22Rv1 (cell line): ENCODE results near the gene JAGN1.

Source experiments
- CTCF ChIP-seq: fragments of 450-650 bp; IDR thresholded peaks from 2 replicates; pipeline ENCODE4 v1.5.1; 2017; ENCODE audit warnings: mild to moderate bottlenecking
- ZFX ChIP-seq: fragments of 450-650 bp; IDR thresholded peaks from 2 replicates; pipeline ENCODE4 v1.6.1; 2017; ENCODE audit warnings: antibody characterized with exemption, borderline replicate concordance

GRCh38 chr3:9914559-9915253 lies 24.3 kb downstream of the JAGN1 start:
- TF ChIP-seq CTCF (no peak), ZFX (no peak)
